HepG2 (cell line): ENCODE data around the gene CSMD2. TPM values are rescaled to one million over a fixed set of nuclear protein-coding genes. Genes with fewer than 3 reads are reported as not detected.

Experiments used
- ATAC-seq: fragments of 200-7000 bp; cut with Tn5 transposase; 3 replicates; pipeline ENCODE4 v1.9.1; 2020; ENCODE audit warnings: mild to moderate bottlenecking, moderate library complexity
- BruUV-seq: library from RNA; stranded (reverse); fragments of 400-500 nt; replicated peaks from 2 replicates; lab custom pipeline; 2021; lab: Mats Ljungman, UMichigan
- CTCF ChIA-PET: fragments of 300-600 bp; formaldehyde crosslinking; extraction: SDS; loops from one replicate; lab custom pipeline; 2021; ENCODE audit warnings: low total read pairs, inconsistent platforms, low intra/inter-chr PET ratio; lab: Yijun Ruan, JAX
- POLR2A ChIA-PET: fragments of 350-600 bp; sonication (Branson Sonifier 250); formaldehyde crosslinking; loops from one replicate; lab custom pipeline; 2020; ENCODE audit warnings: antibody characterized with exemption, inconsistent platforms; lab: Yijun Ruan, JAX
- DNase-seq: peaks from one replicate; pipeline ENCODE4 v3.0.0-alpha.2; 2015; ENCODE audit warnings: low spot score
- FAIRE-seq: peaks from 3 replicates; lab custom pipeline; 2011; peaks lifted over from hg19 to GRCh38; lab: Jason Lieb, UNC
- H2AFZ ChIP-seq: one replicate; pipeline ENCODE4 v1.6.1; 2011; ENCODE audit warnings: low read length, inconsistent platforms
- H3K27ac ChIP-seq: fragments of 300-600 bp; 3 replicates; pipeline ENCODE4 v1.8.0; 2011; ENCODE audit warnings: mixed run types, mild to moderate bottlenecking, mixed read lengths, low read length, inconsistent platforms; ENCODE audit not compliant: insufficient read depth; ENCODE audit errors: extremely low read length
- H3K27me3 ChIP-seq, 2 experiments: fragments of 200-600 bp in 1 of 2; 2 replicates in 1 of 2; 3 replicates in 1 of 2; pipeline versions ENCODE4 v1.6.0 to v1.8.0; 2011; ENCODE audit warnings: low read length in 2 of 2, mild to moderate bottlenecking in 2 of 2, moderate library complexity in 2 of 2, inconsistent platforms in 1 of 2; ENCODE audit not compliant: insufficient read depth in 2 of 2, control insufficient read depth in 1 of 2
- H3K36me3 ChIP-seq, 2 experiments: fragments of 200-600 bp in 1 of 2; replicated peaks in 1 of 2; 2 replicates in 1 of 2; 3 replicates in 1 of 2; pipeline versions ENCODE4 v1.5.1 to v1.8.0; 2011; ENCODE audit warnings: low read length in 2 of 2, inconsistent platforms in 1 of 2; ENCODE audit not compliant: insufficient read depth in 2 of 2, control insufficient read depth in 1 of 2
- H3K4me1 ChIP-seq: 2 replicates; pipeline ENCODE4 v1.5.1; 2012; ENCODE audit warnings: low read length, inconsistent platforms; ENCODE audit not compliant: insufficient read depth
- H3K4me2 ChIP-seq: 2 replicates; pipeline ENCODE4 v1.6.0; 2011; ENCODE audit warnings: low read depth, low read length, inconsistent platforms
- H3K4me3 ChIP-seq, 3 experiments: fragments of 200-600 bp in 1 of 3; sonication (generic), shearing (Covaris generic) in 1 of 3; replicated peaks in 1 of 3; 2 replicates each; pipeline ENCODE4 v1.5.1; 2011 to 2016; ENCODE audit warnings: low read length in 3 of 3, inconsistent platforms in 2 of 3, low read depth in 2 of 3, mild to moderate bottlenecking in 2 of 3, control low read depth in 1 of 3, mixed read lengths in 1 of 3; ENCODE audit not compliant: insufficient read depth in 1 of 3
- H3K79me2 ChIP-seq: one replicate; pipeline ENCODE4 v1.6.1; 2011; ENCODE audit warnings: low read length, inconsistent platforms; ENCODE audit not compliant: insufficient read depth
- H3K9ac ChIP-seq: 2 replicates; pipeline ENCODE4 v1.6.0; 2011; ENCODE audit warnings: mild to moderate bottlenecking, low read depth, low read length, inconsistent platforms; ENCODE audit not compliant: insufficient read depth
- H3K9me3 ChIP-seq: 2 replicates; pipeline ENCODE4 v1.5.1; 2012; ENCODE audit warnings: mild to moderate bottlenecking, low read length
- H4K20me1 ChIP-seq: 2 replicates; pipeline ENCODE4 v1.6.0; 2011; ENCODE audit warnings: inconsistent platforms, mild to moderate bottlenecking, low read length, moderate library complexity; ENCODE audit not compliant: insufficient read depth
- MAZ ChIP-seq, 2 experiments: sonication (generic) in 1 of 2; formaldehyde crosslinking in 1 of 2; IDR thresholded peaks; 2 replicates each; pipeline versions ENCODE4 v1.5.0 to v1.6.1; 2012 to 2020; ENCODE audit warnings: low read depth in 2 of 2, mild to moderate bottlenecking in 2 of 2, borderline replicate concordance in 1 of 2, improper control_type of control experiment in 1 of 2, low read length in 1 of 2, missing genetic modification reagents in 1 of 2, moderate library complexity in 1 of 2
- MIXL1 ChIP-seq: IDR thresholded peaks from 2 replicates; pipeline ENCODE4 v1.6.1; 2016
- MTA3 ChIP-seq: sonication (generic); formaldehyde crosslinking; IDR thresholded peaks from 2 replicates; pipeline ENCODE4 v1.4.0; 2020; ENCODE audit warnings: missing genetic modification reagents
- RAD51 ChIP-seq: fragments of 450-650 bp; IDR thresholded peaks from 2 replicates; pipeline ENCODE4 v1.6.1; 2016; ENCODE audit warnings: borderline replicate concordance
- SP140L ChIP-seq: sonication (generic); formaldehyde crosslinking; IDR thresholded peaks from 2 replicates; pipeline ENCODE4 v1.4.0; 2020; ENCODE audit warnings: missing genetic modification reagents, borderline replicate concordance
- ZFY ChIP-seq: sonication (generic); formaldehyde crosslinking; IDR thresholded peaks from 2 replicates; pipeline ENCODE4 v1.4.0; 2020; ENCODE audit warnings: missing genetic modification reagents
- ZFYVE20 ChIP-seq: sonication (generic); formaldehyde crosslinking; IDR thresholded peaks from 2 replicates; pipeline ENCODE4 v1.8.0; 2023; ENCODE audit warnings: low read depth, mild to moderate bottlenecking, moderate library complexity, missing genetic modification reagents, borderline replicate concordance
- ZNF160 ChIP-seq: sonication (generic); formaldehyde crosslinking; IDR thresholded peaks from 2 replicates; pipeline ENCODE4 v1.8.0; 2022; ENCODE audit warnings: mild to moderate bottlenecking, inconsistent platforms, missing genetic modification reagents
- ZNF776 ChIP-seq: sonication (generic); formaldehyde crosslinking; IDR thresholded peaks from 2 replicates; pipeline ENCODE4 v1.4.0; 2020; ENCODE audit warnings: mild to moderate bottlenecking, missing genetic modification reagents
- ZNF781 ChIP-seq: sonication (generic); formaldehyde crosslinking; IDR thresholded peaks from 2 replicates; pipeline ENCODE4 v1.5.1; 2020; ENCODE audit warnings: borderline replicate concordance, mild to moderate bottlenecking, missing genetic modification reagents; ENCODE audit errors: not compliant biosample characterization
- WGBS: methylation state at CpG from one replicate; pipeline ENCODE4 v1.1.6; 2017; ENCODE audit warnings: low lambda C conversion rate; 5-methylcytosine and 5-hydroxymethylcytosine counted together
- in situ Hi-C: cut with HindIII; loops from 2 replicates; pipeline ENCODE4 v1.10.0; 2017; ENCODE audit warnings: low pct_unique_long_range_greater_than_20kb; ENCODE audit not compliant: extremely low pct_ligation_motif_present
- intact Hi-C: fragments of 100-400 bp; cut with micrococcal nuclease; formaldehyde crosslinking; loops from one replicate; pipeline ENCODE4 v1.10.0; 2022; ENCODE audit not compliant: unreplicated experiment
- polyA plus RNA-seq, 8 experiments: library from polyadenylated mRNA; depleted of rRNA in 3 of 8; stranded (reverse) in 7 of 8; unstranded in 1 of 8; fragments of >200 nt; fragmentation: Illumina TruSeq in 4 of 8; extraction: Trizol in 4 of 8; gene quantifications; 2 replicates each; pipeline versions ENCODE4 v1.2.1 to v1.2.3, GENCODE V29; 2011 to 2016; ENCODE audit warnings: low read depth in 4 of 8, missing spikeins in 1 of 8, mixed read lengths in 1 of 8; ENCODE audit not compliant: insufficient read depth in 1 of 8
- total RNA-seq, 5 experiments: library from RNA; depleted of rRNA; stranded (reverse); fragments of >200 nt; fragmentation: Illumina TruSeq; extraction: Trizol; gene quantifications; 2 replicates each; pipeline ENCODE4 v1.2.3, GENCODE V29; 2016; ENCODE audit warnings: low read depth in 1 of 5

CSMD2 gene
- total and polyA plus RNA-seq, 2 of the 13 experiments (the other 11 are each of a cell fraction or from before 2014, with no cell fraction given), result not detected

- CTCF ChIA-PET, result no interaction called here
- no peak for ATAC-seq
- TF ChIP-seq ZNF776 (CRISPR knock-in tag), result no peak
- TF ChIP-seq, all 625 proteins: peak for 0
These were observed 359.0 kb downstream of the CSMD2 start for GRCh38 chr1:33805988-33806387.

GRCh38 chr1:33802268-33802667 lies 362.8 kb downstream of the CSMD2 start:
- ATAC-seq, result no peak
- in situ Hi-C loops, result loop anchor here (10.0 kb wide), 1 partner anchor 57 kb away; no protein-coding TSS in a partner anchor
- no peak for DNase-seq
- H3K4me1 ChIP-seq, result no peaks in the 10 kb centered on the region
- no peak overlapping the region for H3K9ac ChIP-seq
- ChIA-PET CTCF (no interaction called here), POLR2A (no interaction called here)
- intact Hi-C loops, result no loop called here
- no TSS peak for BruUV-seq
- H4K20me1 ChIP-seq, result no peaks in the 10 kb centered on the region
- TF ChIP-seq RAD51, result no peak
- no peak for TF ChIP-seq ZFY (CRISPR knock-in tag)
- TF ChIP-seq ZNF160, result no peak
- TF ChIP-seq MIXL1 (CRISPR knock-in tag), result no peak
- TF ChIP-seq MAZ (IDR thresholded peaks at IDR 0.05; ENCODE audit: borderline replicate concordance, low read depth, low read length), result no peak
- TF ChIP-seq MAZ (CRISPR knock-in tag; IDR thresholded peaks at IDR 0.05; ENCODE audit: low read depth), result no peak
- no peak for TF ChIP-seq ZNF781
- TF ChIP-seq MTA3 (CRISPR knock-in tag), result no peak
- no peak for TF ChIP-seq ZFYVE20 (CRISPR knock-in tag)
- no peak for TF ChIP-seq SP140L (CRISPR knock-in tag)
- 9% methylated on average over 2 of the region's 2 CpGs for WGBS
- no peak overlapping the region for H3K27ac ChIP-seq
- no peaks in the 10 kb centered on the region for H3K79me2 ChIP-seq
- FAIRE-seq, result no peak
- no peak overlapping the region for H2AFZ ChIP-seq
- no peak overlapping the region for H3K4me2 ChIP-seq
- peaks cover 0 to 1% of the 10 kb centered on the region in 2 experiments; a peak in 1 of 5 replicates for H3K27me3 ChIP-seq
- peaks cover 10% of the 10 kb centered on the region; the same call in 1 of the 2 replicates for H3K9me3 ChIP-seq
- no peak overlapping the region for H3K4me3 ChIP-seq
- no peaks in the 10 kb centered on the region for H3K36me3 ChIP-seq

More at GRCh38 chr1:33805988-33806387, 359.0 kb downstream of the CSMD2 start:
- peaks cover 0 to 1% of the 10 kb centered on the region in 2 experiments; a peak in 1 of 5 replicates for H3K27me3 ChIP-seq
- H3K27ac ChIP-seq, result no peak overlapping the region
- no TSS peak for BruUV-seq
- no peak overlapping the region for H3K4me3 ChIP-seq
- H2AFZ ChIP-seq, result no peak overlapping the region
- in situ Hi-C loops, result loop anchor here (10.0 kb wide), 1 partner anchor 61 kb away; no protein-coding TSS in a partner anchor
- H3K36me3 ChIP-seq, result no peaks in the 10 kb centered on the region
- H3K4me1 ChIP-seq, result no peaks in the 10 kb centered on the region
- H4K20me1 ChIP-seq, result no peaks in the 10 kb centered on the region
- no peak overlapping the region for H3K4me2 ChIP-seq
- no peak for FAIRE-seq
- DNase-seq, result no peak
- no peak overlapping the region for H3K9ac ChIP-seq
- intact Hi-C loops, result no loop called here
- peaks cover 4% of the 10 kb centered on the region for H3K9me3 ChIP-seq
- POLR2A ChIA-PET, result no interaction called here
- WGBS, result 17% methylated on average over 3 of the region's 3 CpGs
- no peaks in the 10 kb centered on the region for H3K79me2 ChIP-seq
